ENCODE data around the gene BPTF. TPM values are rescaled to one million over a fixed set of nuclear protein-coding genes. Genes with fewer than 3 reads are reported as not detected.
"Not testable (repeated sequence)": the region's sequence is repeated elsewhere in the genome, so short reads cannot be mapped to it uniquely, and the experiment has no call there.

Gene BPTF
- total RNA-seq, 4 donors from 2014 or later: 88.8 to 143 (median 116) TPM

- Histone ChIP-seq H3K27ac (no peak overlapping the region), H3K4me1 (peaks cover 6 to 19% of the 10 kb centered on the region in 2 donors), H3K36me3 (peaks cover 0 to 5% of the 10 kb centered on the region in 2 donors), H3K9me3 (no peaks in the 10 kb centered on the region), H3K4me3 (replicated peaks in 1 of 3) (no peak overlapping the region), H3K27me3 (no peaks in the 10 kb centered on the region)
- TF ChIP-seq POLR2A (IDR thresholded peaks at IDR 0.05) (no peak), CTCF (IDR thresholded peaks at IDR 0.05) (no peak)
- DNase-seq: no peak
- 84% methylated on average over 11 of the region's 11 CpGs for WGBS, 2 donors
- intact Hi-C loops (cut with DNase I): no loop called here
Observed at GRCh38 chr17:67855504-67856324, 30.4 kb downstream of the BPTF start.

GRCh38 chr17:67856402-67856801 lies 31.1 kb downstream of the BPTF start:
- H3K27ac ChIP-seq; H3K27me3 ChIP-seq; DNase-seq; H3K4me3 ChIP-seq (replicated peaks in 1 of 3); intact Hi-C loops (cut with DNase I); H3K36me3 ChIP-seq; H3K9me3 ChIP-seq: not testable (repeated sequence)
- 48 to 60% methylated on average over 1 of the region's 1 CpG for WGBS, 2 donors
- H3K4me1 ChIP-seq: peaks cover 6 to 19% of the 10 kb centered on the region in 2 donors

GRCh38 chr17:67862614-67863217 lies 37.4 kb downstream of the BPTF start:
- Histone ChIP-seq H3K36me3 (no peaks in the 10 kb centered on the region), H3K9me3 (no peaks in the 10 kb centered on the region), H3K4me1 (peaks cover 8 to 17% of the 10 kb centered on the region in 2 donors), H3K27me3 (no peaks in the 10 kb centered on the region), H3K27ac (no peak overlapping the region), H3K4me3 (replicated peaks in 1 of 3) (no peak overlapping the region)
- TF ChIP-seq POLR2A (IDR thresholded peaks at IDR 0.05) (no peak), CTCF (IDR thresholded peaks at IDR 0.05) (no peak)
- intact Hi-C loops (cut with DNase I): no loop called here
- DNase-seq: no peak
- WGBS, 2 donors: 97 to 100% methylated on average over 1 of the region's 1 CpG

- Histone ChIP-seq H3K4me1 (peaks cover 8 to 15% of the 10 kb centered on the region in 2 donors), H3K27me3 (no peaks in the 10 kb centered on the region), H3K27ac (no peak overlapping the region), H3K36me3 (no peaks in the 10 kb centered on the region), H3K9me3 (no peaks in the 10 kb centered on the region), H3K4me3 (replicated peaks in 1 of 3) (no peak overlapping the region)
- WGBS, 2 donors: 94 to 96% methylated on average over 1 of the region's 1 CpG
- intact Hi-C loops (cut with DNase I): no loop called here
- no peak for DNase-seq
- no peak for TF ChIP-seq CTCF (IDR thresholded peaks at IDR 0.05)
- TF ChIP-seq POLR2A (IDR thresholded peaks at IDR 0.05): no peak
Observed at GRCh38 chr17:67863624-67864247, 38.4 kb downstream of the BPTF start.

- 9% methylated on average over 1 of the region's 1 CpG for WGBS, 2 donors
- no peak overlapping the region for H3K27ac ChIP-seq
Observed at GRCh38 chr17:67865438-67865837, 40.1 kb downstream of the BPTF start.

More at GRCh38 chr17:67865438-67865837, 40.1 kb downstream of the BPTF start:
- Histone ChIP-seq H3K4me1 (peaks cover 8% of the 10 kb centered on the region in 2 donors), H3K27me3 (no peaks in the 10 kb centered on the region), H3K9me3 (no peaks in the 10 kb centered on the region), H3K36me3 (no peaks in the 10 kb centered on the region), H3K4me3 (replicated peaks in 1 of 3) (no peak overlapping the region)
- intact Hi-C loops (cut with DNase I): no loop called here
- TF ChIP-seq CTCF (IDR thresholded peaks at IDR 0.05) (no peak), POLR2A (IDR thresholded peaks at IDR 0.05) (no peak)
- no peak for DNase-seq
